CD4-positive, alpha-beta T cell (primary cell): ENCODE results near the gene DENND6B. TPM values are rescaled to one million over a fixed set of nuclear protein-coding genes. Genes with fewer than 3 reads are reported as not detected.

Experiments used
- ATAC-seq: fragments of 200-7000 bp; cut with Tn5 transposase; one replicate; pipeline ENCODE4 v1.10.0; 2022; ENCODE audit warnings: mild to moderate bottlenecking; ENCODE audit not compliant: poor library complexity
- CTCF ChIA-PET: fragments of 350-600 bp; sonication (Branson Sonifier 250); formaldehyde crosslinking; loops from one replicate; lab custom pipeline; 2021; ENCODE audit warnings: antibody characterized with exemption, inconsistent platforms; lab: Charles Lee
- POLR2A ChIA-PET: fragments of 350-600 bp; sonication (Branson Sonifier 250); formaldehyde crosslinking; loops from one replicate; lab custom pipeline; 2021; ENCODE audit warnings: antibody characterized with exemption, inconsistent platforms; lab: Charles Lee
- DNase-seq, 14 experiments: peaks; one replicate each; pipeline ENCODE4 v3.0.0-alpha.2; 2013 to 2020; ENCODE audit warnings: mixed read lengths in 2 of 14
- H3K27ac ChIP-seq, 2 donors: one replicate each; pipeline versions ENCODE4 v1.5.1 to v1.7.0; 2013; ENCODE audit warnings: low read length in 2 of 2, low read depth in 1 of 2, mild to moderate bottlenecking in 1 of 2
- H3K27me3 ChIP-seq, 2 experiments: 1 replicate in 1 of 2; 2 replicates in 1 of 2; pipeline versions ENCODE4 v1.6.1 to v1.7.0; 2013; ENCODE audit warnings: low read length in 2 of 2, control low read depth in 1 of 2, mild to moderate bottlenecking in 1 of 2, moderate library complexity in 1 of 2; ENCODE audit not compliant: insufficient read depth in 2 of 2, control insufficient read depth in 1 of 2
- H3K36me3 ChIP-seq: one replicate; pipeline ENCODE4 v1.6.1; 2013; ENCODE audit warnings: low read length, control low read depth; ENCODE audit not compliant: insufficient read depth
- H3K4me1 ChIP-seq: one replicate; pipeline ENCODE4 v1.6.1; 2013; ENCODE audit warnings: low read length, control low read depth; ENCODE audit not compliant: insufficient read depth
- H3K4me3 ChIP-seq: one replicate; pipeline ENCODE4 v1.5.1; 2013; ENCODE audit warnings: mild to moderate bottlenecking, low read length, moderate library complexity
- H3K9me3 ChIP-seq, 2 experiments: 1 replicate in 1 of 2; 2 replicates in 1 of 2; pipeline versions ENCODE4 v1.6.1 to v1.7.0; 2013; ENCODE audit warnings: low read length in 2 of 2, mild to moderate bottlenecking in 2 of 2, control low read depth in 1 of 2, moderate library complexity in 1 of 2; ENCODE audit not compliant: control insufficient read depth in 1 of 2, insufficient read depth in 1 of 2
- H3K27ac Mint-ChIP-seq: one replicate; pipeline ENCODE4 v1.8.0; 2020; ENCODE audit warnings: mixed read lengths
- H3K27me3 Mint-ChIP-seq: one replicate; pipeline ENCODE4 v1.8.0; 2021; ENCODE audit warnings: mixed read lengths
- H3K36me3 Mint-ChIP-seq: one replicate; pipeline ENCODE4 v1.8.0; 2021; ENCODE audit warnings: low read depth, mixed read lengths
- H3K4me1 Mint-ChIP-seq: one replicate; pipeline ENCODE4 v1.8.0; 2021; ENCODE audit warnings: low read depth, mixed read lengths
- H3K4me3 Mint-ChIP-seq: one replicate; pipeline ENCODE4 v1.8.0; 2020; ENCODE audit warnings: mild to moderate bottlenecking, mixed read lengths
- H3K9me3 Mint-ChIP-seq: one replicate; pipeline ENCODE4 v1.8.0; 2020; ENCODE audit warnings: mixed read lengths
- intact Hi-C, 2 experiments: fragments of 100-400 bp; cut with DNase I in 1 of 2; cut with micrococcal nuclease in 1 of 2; formaldehyde crosslinking; loops; one replicate each; pipeline versions ENCODE4 v1.15.1 to v1.9.0; 2023 to 2025; cut with DNase I, micrococcal nuclease
- total RNA-seq, 174 experiments: library from RNA in 2 of 174; stranded (reverse) in 2 of 174; gene quantifications; one replicate each; pipeline ENCODE4 v1.2.3 and lab custom pipeline; 2021 to 2026
- TF ChIP-seq, protein P1 (sequence below): fragments of 200-600 bp; IDR thresholded peaks from one replicate; pipeline ENCODE4 v1.8.0; 2022; ENCODE audit warnings: antibody characterized with exemption, mild to moderate bottlenecking

Gene DENND6B
- total RNA-seq, 2 experiments from 2014 or later: 1.8 to 1.9 TPM

DNA sequence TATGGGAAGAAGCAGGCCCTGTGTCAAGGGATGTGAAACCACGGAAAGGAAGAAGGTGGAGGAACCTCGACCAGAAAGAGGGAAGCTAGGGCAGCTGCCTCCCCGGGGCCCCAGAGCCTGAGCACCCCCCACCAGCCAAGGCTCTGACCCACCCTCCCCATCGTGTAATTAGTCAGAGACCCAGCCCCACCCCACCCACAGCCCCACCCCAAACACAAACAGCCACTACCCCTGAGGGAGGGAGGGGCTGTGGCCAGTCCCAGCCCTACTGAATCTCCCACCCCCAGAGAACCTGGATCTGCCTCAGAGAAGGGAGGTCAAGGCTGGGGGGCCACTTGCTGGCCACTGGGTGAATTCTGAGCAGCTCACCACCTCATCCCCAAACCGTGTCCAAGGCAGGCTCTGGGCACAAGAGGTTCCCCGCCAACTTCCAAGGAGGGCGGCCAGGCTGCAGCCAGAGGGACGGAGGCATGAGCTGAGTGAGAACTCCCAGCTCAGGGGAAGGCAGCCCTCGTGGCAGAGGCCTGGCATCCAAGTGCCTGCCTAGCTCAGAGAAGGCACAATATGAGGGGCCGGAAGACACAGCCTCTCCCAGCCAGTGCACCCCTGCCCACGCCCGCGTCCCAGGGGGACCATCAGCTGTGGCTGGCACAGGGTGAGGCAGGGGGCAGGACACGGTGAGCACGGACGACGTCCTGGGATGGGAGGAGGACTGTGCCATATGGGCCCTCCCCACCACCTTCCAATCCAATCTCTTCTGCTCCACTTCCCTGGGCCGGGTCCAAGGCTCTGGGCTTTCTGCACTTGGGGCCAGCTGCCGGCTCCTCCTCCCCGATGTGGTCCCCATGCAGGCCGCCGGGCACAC is 22.1 kb downstream of the DENND6B start:
- Histone ChIP-seq H3K36me3 (no peaks in the 10 kb centered on the region), H3K9me3 (peaks cover 0 to 18% of the 10 kb centered on the region in 2 experiments), H3K4me3 (peak overlapping the region; percentile 5), H3K4me1 (peaks cover 16% of the 10 kb centered on the region), H3K27ac (no peak overlapping the region), H3K27me3 (peaks cover 34 to 42% of the 10 kb centered on the region in 2 experiments)
- ChIA-PET CTCF (interaction anchor here (0.9 kb wide), 1 partner anchor 22 kb away, joined by 3 read pairs; the partner anchor contains the start of gene DENND6B), POLR2A (no interaction called here)
- Mint-ChIP-seq H3K4me1 (no peaks in the 10 kb centered on the region), H3K36me3 (no peaks in the 10 kb centered on the region), H3K4me3 (no peak overlapping the region), H3K27ac (no peak overlapping the region), H3K9me3 (no peaks in the 10 kb centered on the region), H3K27me3 (peaks cover 31% of the 10 kb centered on the region)
- TF ChIP-seq, protein P1, sequence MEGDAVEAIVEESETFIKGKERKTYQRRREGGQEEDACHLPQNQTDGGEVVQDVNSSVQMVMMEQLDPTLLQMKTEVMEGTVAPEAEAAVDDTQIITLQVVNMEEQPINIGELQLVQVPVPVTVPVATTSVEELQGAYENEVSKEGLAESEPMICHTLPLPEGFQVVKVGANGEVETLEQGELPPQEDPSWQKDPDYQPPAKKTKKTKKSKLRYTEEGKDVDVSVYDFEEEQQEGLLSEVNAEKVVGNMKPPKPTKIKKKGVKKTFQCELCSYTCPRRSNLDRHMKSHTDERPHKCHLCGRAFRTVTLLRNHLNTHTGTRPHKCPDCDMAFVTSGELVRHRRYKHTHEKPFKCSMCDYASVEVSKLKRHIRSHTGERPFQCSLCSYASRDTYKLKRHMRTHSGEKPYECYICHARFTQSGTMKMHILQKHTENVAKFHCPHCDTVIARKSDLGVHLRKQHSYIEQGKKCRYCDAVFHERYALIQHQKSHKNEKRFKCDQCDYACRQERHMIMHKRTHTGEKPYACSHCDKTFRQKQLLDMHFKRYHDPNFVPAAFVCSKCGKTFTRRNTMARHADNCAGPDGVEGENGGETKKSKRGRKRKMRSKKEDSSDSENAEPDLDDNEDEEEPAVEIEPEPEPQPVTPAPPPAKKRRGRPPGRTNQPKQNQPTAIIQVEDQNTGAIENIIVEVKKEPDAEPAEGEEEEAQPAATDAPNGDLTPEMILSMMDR: no peak
- intact Hi-C loops: no loop called here
- ATAC-seq (no peak), DNase-seq (peak in 3 of 14 experiments; percentile 34 to 70 (median 61))

GRCh38 chr22:50303848-50304527 is 22.8 kb downstream of the DENND6B start:
- Histone ChIP-seq H3K4me3 (no peak overlapping the region), H3K27ac (no peak overlapping the region), H3K36me3 (no peaks in the 10 kb centered on the region), H3K27me3 (peaks cover 34 to 42% of the 10 kb centered on the region in 2 experiments), H3K4me1 (peaks cover 16% of the 10 kb centered on the region), H3K9me3 (peaks cover 0 to 18% of the 10 kb centered on the region in 2 experiments)
- Mint-ChIP-seq H3K27ac (no peak overlapping the region), H3K4me3 (no peak overlapping the region), H3K27me3 (peaks cover 31% of the 10 kb centered on the region), H3K36me3 (no peaks in the 10 kb centered on the region), H3K9me3 (no peaks in the 10 kb centered on the region), H3K4me1 (no peaks in the 10 kb centered on the region)
- intact Hi-C loops: no loop called here
- TF ChIP-seq, protein P1: no peak
- ChIA-PET POLR2A (no interaction called here), CTCF (no interaction called here)
- DNase-seq (peak in 3 of 14 experiments; percentile 22 to 75 (median 64)), ATAC-seq (no peak)

- Mint-ChIP-seq H3K4me1 (no peaks in the 10 kb centered on the region), H3K36me3 (no peaks in the 10 kb centered on the region), H3K27ac (no peak overlapping the region), H3K4me3 (no peak overlapping the region), H3K27me3 (peaks cover 30% of the 10 kb centered on the region), H3K9me3 (no peaks in the 10 kb centered on the region)
- intact Hi-C loops: no loop called here
- no peak for ATAC-seq
- Histone ChIP-seq H3K4me3 (no peak overlapping the region), H3K4me1 (peaks cover 16% of the 10 kb centered on the region), H3K36me3 (no peaks in the 10 kb centered on the region), H3K27me3 (peaks cover 38 to 47% of the 10 kb centered on the region in 2 experiments), H3K9me3 (peaks cover 0 to 18% of the 10 kb centered on the region in 2 experiments), H3K27ac (no peak overlapping the region)
- TF ChIP-seq, protein P1: no peak
- ChIA-PET POLR2A (no interaction called here), CTCF (interaction anchor here (0.6 kb wide), 1 partner anchor 58 kb away, joined by 3 read pairs; no protein-coding TSS in a partner anchor)
- no peak for DNase-seq
These were observed 23.3 kb downstream of the DENND6B start for GRCh38 chr22:50303515-50303847.
